HG02623 (cell line): ENCODE measurements around the gene LIPF.
"Not testable (repeated sequence)": the region's sequence is repeated elsewhere in the genome, so short reads cannot be mapped to it uniquely, and the experiment has no call there.

Source experiments
- ATAC-seq: cut with Tn5 transposase; IDR thresholded peaks from one replicate; pipeline ENCODE4 v1.9.1; 2021; ENCODE audit warnings: moderate library complexity; ENCODE audit not compliant: unreplicated experiment

LIPF gene

DNA sequence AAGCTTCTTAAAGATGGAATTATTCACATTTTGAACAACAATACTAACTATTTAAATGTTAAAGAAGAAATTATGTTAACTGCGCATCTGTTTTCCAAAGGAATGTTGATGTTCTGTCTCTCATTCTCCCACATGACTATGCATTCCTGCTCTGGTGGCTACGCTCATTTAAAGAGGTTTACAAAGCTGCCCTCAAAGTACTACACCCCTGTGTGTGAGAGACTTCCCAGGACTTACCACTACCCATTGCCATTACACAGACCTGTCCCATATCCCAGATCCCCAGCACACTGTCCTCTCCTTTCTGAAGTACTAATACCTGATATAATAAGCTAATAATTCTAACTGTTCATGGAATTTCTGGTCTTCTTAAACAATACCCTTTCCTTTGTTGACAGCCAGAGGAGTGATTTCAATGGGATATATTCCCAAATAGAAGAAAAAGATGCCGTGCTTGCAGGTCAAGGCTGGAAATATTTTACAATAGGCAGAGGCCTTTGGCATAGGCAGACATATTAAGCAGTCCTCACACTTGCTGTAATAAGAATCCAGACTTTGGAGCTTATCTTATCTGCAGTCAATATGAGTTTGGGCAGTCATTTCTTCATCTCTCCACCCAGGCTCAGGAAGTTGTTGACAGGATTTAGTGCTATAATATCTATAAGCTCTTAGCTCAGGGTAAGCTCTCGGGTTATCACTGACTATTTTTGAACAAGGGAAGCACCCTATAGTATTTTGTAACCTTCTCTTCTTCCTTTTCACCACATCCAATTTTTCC lies 12.2 kb downstream of the LIPF start:
- no peak for ATAC-seq

DNA sequence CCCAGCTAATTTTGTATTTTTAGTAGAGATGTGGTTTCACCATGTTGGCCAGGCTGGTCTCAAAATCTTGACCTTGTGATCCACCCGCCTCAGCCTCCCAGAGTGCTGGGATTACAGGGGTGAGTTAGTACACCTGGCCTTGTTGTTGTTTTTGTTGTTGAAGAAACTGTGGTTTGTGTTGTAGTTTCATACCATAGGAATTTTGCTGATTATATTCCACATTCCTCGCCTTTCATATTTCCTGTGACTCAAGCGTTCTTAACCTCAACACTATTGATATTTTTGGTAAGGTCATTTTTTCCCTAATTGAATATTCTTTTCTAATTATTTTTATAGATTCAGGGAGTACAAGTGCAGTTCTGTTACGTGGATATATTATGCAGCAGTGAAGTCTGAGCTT lies 16.7 kb downstream of the LIPF start:
- no peak for ATAC-seq

DNA sequence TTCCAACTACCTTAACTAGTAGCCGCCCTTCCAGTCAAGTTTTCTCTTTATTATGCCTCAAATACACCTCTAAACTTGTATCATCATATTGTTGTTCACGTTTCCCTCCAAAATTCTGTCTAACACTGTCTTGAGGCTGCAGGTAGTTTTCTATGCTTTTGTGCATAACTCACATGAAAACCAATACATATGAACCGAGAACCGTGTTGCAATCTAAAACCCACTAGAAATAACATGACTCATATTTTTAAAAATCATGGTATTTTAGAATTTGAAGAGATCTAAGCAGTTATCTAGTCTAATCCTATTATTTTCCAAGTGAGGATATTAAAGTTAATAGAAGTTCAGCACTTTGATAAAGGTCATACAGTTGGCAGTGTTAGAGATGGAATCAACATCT lies 18.2 kb downstream of the LIPF start:
- no peak for ATAC-seq

DNA sequence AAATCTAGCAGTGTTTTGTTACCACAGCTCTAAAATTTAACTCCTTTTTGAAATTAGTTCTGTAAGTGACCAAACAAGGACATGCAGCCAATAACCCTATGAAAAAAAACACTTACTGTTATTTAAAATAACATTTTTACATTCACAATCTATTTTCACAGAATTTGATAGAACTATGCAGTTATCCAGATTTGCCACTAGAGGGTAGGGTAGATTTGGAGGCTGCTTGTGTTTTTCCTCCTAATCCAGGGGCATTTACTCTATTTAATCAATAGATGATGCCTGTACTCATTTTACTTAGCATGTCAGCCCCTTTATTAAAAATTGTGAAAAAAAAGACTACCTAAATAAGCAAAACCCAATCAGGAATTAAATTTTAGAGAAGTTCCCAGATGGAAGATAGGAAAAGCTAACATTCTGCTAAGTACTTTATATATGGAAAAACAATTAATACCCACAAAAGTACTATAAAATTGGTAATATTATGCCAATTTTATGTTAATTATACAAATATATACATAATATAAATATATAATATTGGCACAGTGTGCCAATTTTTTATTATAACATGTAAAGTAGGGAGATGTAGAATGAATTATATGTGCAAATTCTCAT lies 23.7 kb downstream of the LIPF start:
- no peak for ATAC-seq

DNA sequence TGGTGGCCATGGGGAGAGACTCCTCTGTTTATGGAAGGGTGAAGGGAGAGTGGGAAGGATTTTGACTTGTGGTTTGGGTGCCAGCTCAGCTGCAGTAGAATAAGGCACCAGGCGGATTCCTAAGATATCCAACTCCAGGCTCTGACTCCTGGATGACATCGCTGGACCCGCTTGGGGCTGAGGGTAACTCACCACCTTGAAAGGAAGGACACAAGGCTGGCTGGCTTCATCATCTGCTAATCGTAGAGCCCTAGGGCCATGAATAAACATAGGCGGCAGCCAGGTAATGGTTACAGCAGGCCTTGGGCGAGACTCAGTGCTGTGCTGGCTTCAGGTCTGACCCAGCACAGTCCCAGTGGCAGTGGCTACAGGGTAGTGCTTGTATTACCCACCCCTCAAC lies 25.1 kb downstream of the LIPF start:
- no peak for ATAC-seq

DNA sequence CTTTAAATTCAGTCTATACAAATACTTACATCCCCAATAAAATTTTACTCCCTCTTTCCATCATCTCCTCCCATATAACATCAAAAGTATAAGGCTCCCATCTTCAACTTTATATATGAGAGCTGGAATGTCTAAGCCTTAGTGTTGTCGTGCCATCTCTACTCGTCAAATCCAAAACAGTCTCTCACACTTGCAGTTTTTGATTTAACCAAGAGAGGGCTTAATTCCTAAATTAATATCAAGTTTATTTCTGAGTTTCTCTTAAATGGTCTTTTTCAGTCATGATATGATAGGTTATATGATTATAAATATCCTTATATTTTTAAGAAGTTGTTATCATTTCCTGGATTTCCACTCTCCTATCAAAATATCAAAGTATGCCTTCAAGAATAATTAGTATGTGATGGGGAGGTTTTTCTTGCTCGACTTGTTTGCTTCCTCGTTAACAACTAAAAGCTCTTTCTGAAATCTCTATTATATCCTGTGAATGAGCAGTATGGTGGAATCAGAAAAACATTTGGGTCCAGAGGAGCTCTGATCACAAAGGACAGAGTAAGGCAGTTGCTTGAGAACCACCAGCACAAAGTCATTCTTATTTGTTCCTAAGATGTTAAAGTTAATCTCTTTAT lies 29.3 kb downstream of the LIPF start:
- no peak for ATAC-seq

DNA sequence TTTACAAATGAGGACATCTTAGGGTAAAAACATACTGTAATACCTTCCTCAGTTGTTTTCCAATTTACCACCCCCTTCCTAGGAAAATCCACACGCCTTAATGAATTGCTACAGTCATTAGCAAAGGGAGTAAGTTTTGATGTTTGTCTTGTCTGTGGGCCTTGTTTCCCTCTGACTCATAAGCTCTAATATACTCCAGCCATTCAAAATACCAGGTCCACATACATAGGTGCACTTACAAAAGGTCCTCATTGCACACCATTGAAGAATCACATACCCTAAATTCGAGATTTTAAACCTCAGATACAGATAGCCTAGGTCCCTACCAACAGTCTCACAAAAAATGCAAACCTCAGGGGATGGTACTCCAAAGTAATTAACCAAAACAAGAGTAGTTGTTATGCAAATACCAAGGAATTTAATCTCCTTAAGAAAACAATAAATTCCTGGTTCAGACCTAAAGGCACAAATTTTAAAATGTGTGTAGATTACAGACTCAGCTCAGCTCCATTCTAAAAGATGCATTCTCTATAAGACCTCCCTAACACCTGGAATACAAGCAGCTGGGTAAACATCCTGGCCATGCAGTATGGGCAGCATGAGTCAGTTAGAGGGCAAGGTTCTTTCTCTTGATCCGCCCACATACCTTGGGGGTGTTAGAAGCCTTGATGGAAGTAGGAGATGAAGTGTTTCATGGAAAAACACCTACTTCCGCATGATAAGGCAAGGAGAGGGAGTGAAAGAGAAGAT lies 38.8 kb downstream of the LIPF start:
- no peak for ATAC-seq

DNA sequence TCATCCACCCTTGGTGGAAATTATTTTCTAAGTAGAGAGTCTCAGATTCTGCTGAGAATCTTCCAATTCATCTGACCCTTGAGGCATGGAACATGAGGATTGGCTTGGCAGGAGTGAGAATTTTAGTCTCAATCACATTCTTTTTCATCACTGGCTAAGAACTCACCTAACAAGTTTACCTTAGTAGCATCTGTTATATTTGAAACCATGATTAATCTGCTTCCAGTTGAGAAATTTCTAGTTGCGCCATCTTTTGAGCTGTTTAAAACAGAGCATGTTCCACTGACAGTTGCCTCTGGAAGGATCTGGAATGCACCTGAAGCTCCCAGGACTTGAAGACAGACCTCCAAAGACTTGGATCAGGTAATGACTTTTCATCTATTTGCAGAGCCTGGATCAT lies 41.7 kb downstream of the LIPF start, which contains the start of gene LIPK:
Gene LIPK (plus strand): TSS at position 292 of the 400 bp plus-strand sequence. CDS start 18,295 bp downstream, outside the sequence.
- ATAC-seq: no peak

DNA sequence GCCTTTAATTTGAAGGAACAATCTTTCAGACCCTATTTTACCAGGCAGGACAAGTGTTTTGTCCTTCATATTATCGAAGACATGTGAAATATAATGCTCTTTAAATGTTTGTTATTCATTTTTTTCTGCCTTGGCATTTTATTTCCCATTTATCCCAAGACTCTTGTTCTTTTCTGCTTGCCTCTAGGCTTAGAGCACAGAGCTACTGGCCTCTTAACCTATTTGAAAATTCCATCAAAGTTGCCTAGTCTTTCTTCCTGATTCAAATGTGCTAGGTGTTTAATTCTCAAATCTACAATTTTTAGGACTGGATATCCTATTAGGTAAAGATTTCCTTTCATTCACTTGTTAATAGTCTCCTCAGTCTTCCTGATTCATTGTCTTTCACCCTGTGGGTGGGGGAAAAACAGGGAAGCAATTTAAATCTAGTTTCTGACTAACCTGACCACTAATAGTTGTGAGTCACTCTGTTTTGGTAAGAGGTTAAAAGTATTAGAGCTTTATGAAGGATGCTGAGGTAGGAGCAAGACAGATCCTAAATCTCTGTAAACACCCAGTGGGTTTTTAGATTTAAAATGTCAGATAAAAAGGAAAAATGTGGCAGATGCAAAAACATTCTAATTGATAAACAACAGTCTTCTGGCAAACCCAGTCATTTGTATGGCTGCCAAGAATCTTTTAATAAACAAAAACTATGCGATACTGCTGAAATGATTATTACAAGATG lies 43.4 kb downstream of the LIPF start:
- ATAC-seq: no peak

DNA sequence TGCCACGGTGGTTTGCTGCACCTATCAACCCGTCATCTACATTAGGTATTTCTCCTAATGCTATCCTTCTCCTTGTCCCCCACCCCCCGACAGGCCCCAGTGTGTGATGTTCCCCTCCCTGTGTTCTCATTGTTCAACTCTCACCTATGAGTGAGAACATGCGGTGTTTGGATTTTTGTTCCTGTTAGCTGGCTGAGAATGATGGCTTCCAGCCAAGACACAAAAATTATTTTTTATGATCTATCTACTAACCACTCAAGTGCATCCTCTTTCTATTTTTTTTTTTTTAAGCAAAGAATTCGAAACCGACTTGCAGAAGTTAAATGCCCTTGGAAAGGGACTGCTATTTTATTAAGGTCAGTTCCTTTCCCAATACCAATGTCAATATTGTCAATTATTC lies 45.1 kb downstream of the LIPF start:
- ATAC-seq: not testable (repeated sequence)

DNA sequence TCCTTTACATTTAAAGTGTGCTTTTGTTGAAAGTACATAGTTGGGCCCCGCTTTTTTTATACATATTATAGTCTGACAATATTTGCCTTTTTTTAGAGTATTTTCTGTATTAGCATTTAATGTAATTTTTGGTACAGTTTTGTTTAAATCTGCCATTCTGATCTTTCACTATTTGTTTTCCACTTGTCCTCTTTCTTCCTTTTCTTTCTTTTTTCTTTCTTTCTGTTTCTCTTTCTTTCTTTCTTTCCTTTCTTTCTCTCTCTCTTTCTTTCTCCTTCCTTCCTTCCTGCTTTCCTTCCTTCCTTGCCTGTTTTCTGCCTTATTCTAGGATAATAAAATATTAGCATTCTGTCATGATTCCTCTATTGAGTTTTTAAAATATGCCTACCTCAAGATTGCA lies 51.3 kb downstream of the LIPF start:
- ATAC-seq: no peak

DNA sequence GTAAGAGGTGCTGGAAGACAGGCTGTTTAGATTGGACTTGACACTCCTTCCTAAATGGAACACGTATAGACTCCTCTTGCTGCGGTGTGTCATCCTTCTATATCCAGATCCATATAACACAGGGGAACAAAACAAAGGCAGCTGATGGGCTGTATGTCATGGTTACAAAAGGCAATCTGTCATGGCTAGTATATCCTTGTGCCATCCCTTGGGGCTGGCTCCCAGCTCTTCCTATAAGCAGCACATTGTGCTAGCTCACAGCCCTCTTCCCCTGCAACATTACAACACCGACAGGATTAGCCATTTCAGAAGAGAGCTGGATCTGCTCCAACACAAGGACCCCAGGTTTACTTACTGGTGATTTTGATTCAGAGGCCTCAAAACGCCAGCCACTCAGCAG lies 57.1 kb downstream of the LIPF start:
- ATAC-seq: no peak

DNA sequence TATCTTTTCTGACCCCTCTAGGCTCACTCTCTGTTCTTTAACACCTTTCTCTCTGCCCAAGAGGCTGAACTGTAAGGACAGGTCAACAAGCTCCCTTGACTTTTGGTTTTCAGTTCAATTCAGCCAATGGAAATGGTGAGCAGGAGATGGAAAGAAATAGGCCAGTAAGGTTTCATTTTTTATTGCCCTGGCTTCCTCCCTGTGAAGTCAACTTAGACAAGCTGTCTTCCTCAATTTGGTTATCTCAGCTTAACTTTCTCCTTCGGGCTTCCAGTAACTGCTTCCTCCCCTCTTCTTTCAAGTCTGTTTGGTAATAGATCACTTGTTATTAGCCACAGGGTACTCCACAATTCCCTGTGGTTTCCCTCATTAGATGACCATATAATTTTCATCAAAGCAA lies 61.6 kb downstream of the LIPF start:
- no peak for ATAC-seq

DNA sequence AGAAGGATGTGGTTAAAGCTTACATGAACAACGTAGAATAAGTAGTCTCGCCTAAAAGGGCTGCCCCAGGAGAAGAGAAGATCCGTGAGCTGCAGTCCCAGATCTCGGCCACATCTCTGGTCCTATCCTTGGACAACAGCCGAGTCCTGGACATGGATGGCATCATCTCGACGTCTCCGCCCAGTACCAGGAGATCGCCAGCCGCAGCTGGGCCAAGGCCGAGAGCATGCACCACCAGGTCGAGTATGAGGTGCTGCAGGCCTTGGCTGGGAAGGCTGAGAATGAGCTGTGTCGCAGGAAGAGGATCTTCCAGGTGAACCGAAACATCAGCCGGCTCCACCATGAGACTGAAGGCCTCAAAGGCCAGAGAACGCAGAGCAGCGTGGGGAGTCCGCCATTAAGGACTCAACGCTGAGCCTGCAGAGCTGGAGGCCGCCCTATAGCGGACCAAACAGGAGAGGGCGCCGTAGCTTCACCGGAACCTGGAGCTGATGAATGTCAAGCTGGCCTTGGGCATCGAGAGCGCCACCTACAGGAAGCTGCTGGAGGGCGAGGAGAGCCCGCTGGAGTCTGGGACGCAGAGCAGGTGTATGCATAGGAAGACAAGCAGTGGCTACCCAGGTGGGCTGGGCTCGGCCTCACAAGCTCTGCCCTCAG lies 64.0 kb downstream of the LIPF start:
- ATAC-seq: no peak
